Activated naive CD4-positive, alpha-beta T cell treated with anti-CD3 and anti-CD28 coated beads for 36 hours (primary cell): Measurements from ENCODE around the gene TUBAL3. TPM values are rescaled to one million over a fixed set of nuclear protein-coding genes. Genes with fewer than 3 reads are reported as not detected.
"Not testable (repeated sequence)": the region's sequence is repeated elsewhere in the genome, so short reads cannot be mapped to it uniquely, and the experiment has no call there.

Source experiments
- CTCF ChIA-PET: fragments of 350-600 bp; sonication (Branson Sonifier 250); formaldehyde crosslinking; loops from one replicate; lab custom pipeline; 2021; ENCODE audit warnings: antibody characterized with exemption; lab: Charles Lee
- DNase-seq: peaks from one replicate; pipeline ENCODE4 v3.0.0-alpha.2; 2020
- H3K27ac Mint-ChIP-seq: one replicate; pipeline ENCODE4 v1.8.0; 2021; ENCODE audit warnings: mild to moderate bottlenecking, mixed read lengths
- H3K27me3 Mint-ChIP-seq: one replicate; pipeline ENCODE4 v1.8.0; 2021; ENCODE audit warnings: low read depth, mixed read lengths
- H3K36me3 Mint-ChIP-seq: one replicate; pipeline ENCODE4 v1.8.0; 2021; ENCODE audit warnings: low read depth, mixed read lengths
- H3K4me1 Mint-ChIP-seq: one replicate; pipeline ENCODE4 v1.8.0; 2021; ENCODE audit warnings: low read depth, mixed read lengths
- H3K4me3 Mint-ChIP-seq: one replicate; pipeline ENCODE4 v1.8.0; 2021; ENCODE audit warnings: mild to moderate bottlenecking, moderate library complexity, mixed read lengths
- H3K9me3 Mint-ChIP-seq: one replicate; pipeline ENCODE4 v1.8.0; 2021; ENCODE audit warnings: mixed read lengths
- intact Hi-C: fragments of 100-400 bp; cut with micrococcal nuclease; formaldehyde crosslinking; loops from one replicate; pipeline ENCODE4 v1.15.1; 2023
- total RNA-seq, 2 experiments: library from RNA; stranded (reverse); gene quantifications; one replicate each; pipeline ENCODE4 v1.2.3, GENCODE V29; 2021

TUBAL3 gene
- total RNA-seq, 2 experiments from 2014 or later = not detected

DNA sequence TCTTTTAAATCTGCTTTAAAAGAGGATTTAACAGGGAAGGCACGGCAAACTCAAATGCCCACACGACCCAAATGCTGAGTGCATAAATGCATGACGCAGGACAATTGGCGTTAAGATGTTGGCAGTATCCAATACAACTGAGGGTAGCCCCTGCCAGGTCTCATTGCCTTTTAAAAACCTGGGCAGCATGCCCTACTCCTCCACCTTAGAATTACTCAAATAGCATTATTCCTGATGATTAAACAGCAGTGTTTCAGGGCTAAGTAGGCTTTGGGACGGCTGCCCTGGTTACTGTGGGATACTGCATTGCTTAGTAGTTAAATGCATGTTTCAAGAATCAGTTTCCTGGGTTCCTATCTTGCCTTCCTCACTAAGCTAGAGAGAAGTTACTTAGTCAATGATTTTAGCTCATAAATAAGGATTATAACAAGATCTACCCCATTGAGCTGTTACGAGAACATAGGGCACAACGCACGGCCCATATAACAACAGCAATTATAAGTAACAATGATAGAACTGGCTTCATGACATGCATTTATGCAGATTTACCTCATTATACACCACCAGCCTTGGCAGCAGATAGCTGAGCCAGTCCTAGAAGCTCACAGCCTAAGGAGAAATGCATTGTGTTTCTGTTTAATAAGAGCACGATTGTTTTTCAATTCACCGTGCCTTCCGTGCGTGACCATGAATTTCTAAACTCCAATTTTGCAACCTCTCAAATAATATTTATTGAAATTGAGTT is 7.9 kb downstream of the TUBAL3 start:
- intact Hi-C loops = no loop called here
- peaks cover 2% of the 10 kb centered on the region for H3K27me3 Mint-ChIP-seq
- no peaks in the 10 kb centered on the region for H3K36me3 Mint-ChIP-seq
- peaks cover 3% of the 10 kb centered on the region for H3K9me3 Mint-ChIP-seq
- H3K4me1 Mint-ChIP-seq = no peaks in the 10 kb centered on the region
- no peak overlapping the region for H3K27ac Mint-ChIP-seq
- DNase-seq = no peak
- CTCF ChIA-PET = interaction anchor here (0.7 to 1.3 kb wide), 2 partner anchors 13 to 37 kb away, joined by 3 to 4 read pairs; no protein-coding TSS in a partner anchor
- no peak overlapping the region for H3K4me3 Mint-ChIP-seq

DNA sequence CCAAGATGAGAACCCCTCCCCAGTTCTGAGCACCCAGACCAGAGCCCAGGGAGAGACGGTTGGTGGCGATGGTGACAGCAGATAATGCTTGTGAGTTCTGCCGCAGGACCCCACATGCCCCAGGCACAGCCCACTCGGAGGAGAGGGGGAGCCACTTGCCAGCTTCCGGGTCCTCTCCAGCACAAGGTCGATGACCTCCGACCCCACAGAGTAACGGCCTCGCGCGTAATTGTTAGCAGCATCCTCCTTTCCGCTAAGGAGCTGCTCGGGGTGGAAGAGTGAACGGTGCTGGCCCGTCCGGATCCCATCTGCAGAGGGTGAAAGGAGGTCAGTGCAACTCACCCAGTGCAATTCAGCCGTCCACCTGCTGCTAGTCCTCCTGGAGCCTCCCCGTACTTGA is 9.5 kb downstream of the TUBAL3 start:
- peaks cover 3% of the 10 kb centered on the region for H3K36me3 Mint-ChIP-seq
- intact Hi-C loops = no loop called here

DNA sequence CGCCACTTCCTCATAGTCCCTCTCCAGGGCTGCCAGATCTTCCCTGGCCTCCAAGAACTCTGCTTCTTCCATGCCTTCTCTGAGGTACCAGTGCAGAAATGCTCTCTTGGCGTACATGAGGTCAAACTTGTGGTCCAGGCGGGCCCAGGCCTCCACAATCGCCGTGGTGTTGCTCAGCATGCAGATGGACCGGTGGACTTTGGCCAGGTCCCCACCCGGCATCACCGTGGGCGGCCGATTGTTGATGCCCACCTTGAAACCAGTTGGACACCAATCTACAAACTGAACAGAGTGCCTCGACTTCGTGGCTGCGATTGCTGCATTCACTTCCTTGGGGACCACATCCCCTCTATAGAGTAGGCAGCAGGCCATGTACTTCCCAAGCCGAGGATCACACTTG is 11.1 kb downstream of the TUBAL3 start:
- no peak for DNase-seq
- intact Hi-C loops = no loop called here
- peaks cover 26% of the 10 kb centered on the region for H3K9me3 Mint-ChIP-seq
- no peaks in the 10 kb centered on the region for H3K4me1 Mint-ChIP-seq
- no peak overlapping the region for H3K4me3 Mint-ChIP-seq
- CTCF ChIA-PET = no interaction called here
- H3K27me3 Mint-ChIP-seq = peaks cover 2% of the 10 kb centered on the region
- peaks cover 3% of the 10 kb centered on the region for H3K36me3 Mint-ChIP-seq
- no peak overlapping the region for H3K27ac Mint-ChIP-seq

More for the DNA sequence above, 9.5 kb downstream of the TUBAL3 start:
- Mint-ChIP-seq H3K9me3 (peaks cover 16% of the 10 kb centered on the region), H3K27ac (no peak overlapping the region), H3K4me3 (no peak overlapping the region), H3K4me1 (no peaks in the 10 kb centered on the region), H3K27me3 (peaks cover 2% of the 10 kb centered on the region)
- no peak for DNase-seq
- CTCF ChIA-PET = no interaction called here

DNA sequence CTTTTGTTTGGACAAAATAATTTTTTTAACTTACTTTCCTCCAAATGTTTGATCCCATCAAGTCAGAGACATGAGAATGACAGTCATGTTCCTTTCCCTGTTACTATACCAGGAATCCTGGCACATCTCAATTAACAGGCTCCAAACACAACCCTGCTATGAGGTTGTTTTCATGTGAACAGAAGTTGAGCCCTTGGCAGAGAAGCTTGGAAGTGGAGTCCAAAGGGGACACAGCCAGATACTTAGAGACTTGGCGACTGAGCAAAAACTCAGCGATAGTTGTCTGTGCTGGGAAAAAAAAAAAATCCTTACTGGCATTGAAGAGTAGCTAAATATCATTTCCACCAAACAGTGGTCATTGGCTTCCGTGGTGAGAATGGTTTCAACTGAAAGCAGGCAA is 12.8 kb downstream of the TUBAL3 start:
- CTCF ChIA-PET = interaction anchor here (0.6 to 2.1 kb wide), 2 partner anchors 51 to 542 kb away, joined by 3 to 5 read pairs; no protein-coding TSS in a partner anchor
- no peak overlapping the region for H3K4me3 Mint-ChIP-seq
- intact Hi-C loops = no loop called here
- H3K27me3 Mint-ChIP-seq = peaks cover 2% of the 10 kb centered on the region
- H3K9me3 Mint-ChIP-seq = peaks cover 26% of the 10 kb centered on the region
- no peaks in the 10 kb centered on the region for H3K4me1 Mint-ChIP-seq
- H3K27ac Mint-ChIP-seq = no peak overlapping the region
- peaks cover 3% of the 10 kb centered on the region for H3K36me3 Mint-ChIP-seq
- DNase-seq = no peak

DNA sequence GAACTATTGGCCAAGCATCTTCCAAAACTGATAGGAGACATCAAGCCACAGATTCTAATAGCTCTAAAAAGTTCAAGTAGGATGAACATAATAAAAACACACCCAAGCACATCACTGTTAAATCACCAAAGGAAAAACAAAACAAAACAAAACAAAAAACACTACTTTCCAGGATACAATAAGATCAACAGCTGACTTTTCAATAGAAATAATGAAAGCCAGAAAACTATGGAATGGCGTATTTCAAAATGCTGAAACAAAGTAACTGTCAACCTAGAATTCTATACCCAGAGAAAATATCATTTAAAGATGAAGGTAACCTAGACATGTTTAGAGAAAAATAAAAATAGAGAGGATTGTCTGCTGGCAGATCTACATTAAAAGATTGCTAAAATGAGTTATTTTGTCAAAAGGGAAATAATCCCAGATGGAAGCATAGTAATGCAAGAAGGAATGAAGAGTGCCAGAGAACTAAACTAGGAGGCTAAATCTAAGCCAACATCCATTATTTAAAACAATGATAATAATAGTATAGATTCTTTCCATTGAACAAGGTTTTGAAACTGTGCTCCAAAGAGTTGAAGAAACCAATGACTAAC is 13.9 kb downstream of the TUBAL3 start:
- no peak for DNase-seq
- Mint-ChIP-seq H3K4me1 (no peaks in the 10 kb centered on the region), H3K9me3 (peaks cover 26% of the 10 kb centered on the region), H3K4me3 (no peak overlapping the region), H3K36me3 (peaks cover 3% of the 10 kb centered on the region), H3K27ac (no peak overlapping the region), H3K27me3 (no peaks in the 10 kb centered on the region)
- intact Hi-C loops = no loop called here
- CTCF ChIA-PET = interaction anchor here (1.1 to 2.1 kb wide), 2 partner anchors 232 to 541 kb away, joined by 3 to 5 read pairs; no protein-coding TSS in a partner anchor

DNA sequence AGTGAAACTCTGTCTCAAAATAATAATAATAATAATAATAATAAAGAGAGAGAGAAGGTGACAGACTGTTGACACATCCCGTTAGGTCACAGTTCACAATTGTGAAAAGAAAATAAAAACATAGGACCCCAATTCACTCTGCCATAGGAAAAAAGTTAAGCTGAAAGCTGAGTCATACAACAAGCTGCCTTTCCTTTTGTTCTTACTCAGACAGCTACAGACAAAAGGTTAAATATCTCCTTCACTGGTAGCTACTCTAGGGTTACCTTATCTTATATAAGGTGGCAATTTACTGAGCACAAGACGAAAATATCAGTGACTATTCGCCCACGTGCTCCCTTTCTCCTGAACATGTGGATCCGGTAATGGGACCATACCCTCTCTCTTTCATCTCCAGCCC is 17.5 kb downstream of the TUBAL3 start:
- H3K4me3 Mint-ChIP-seq = no peak overlapping the region
- DNase-seq = no peak
- CTCF ChIA-PET = no interaction called here
- no peaks in the 10 kb centered on the region for H3K27me3 Mint-ChIP-seq
- intact Hi-C loops = loop anchor here (10.0 kb wide), 2 partner anchors 172 to 372 kb away; no protein-coding TSS in a partner anchor
- peaks cover 3% of the 10 kb centered on the region for H3K36me3 Mint-ChIP-seq
- H3K4me1 Mint-ChIP-seq = no peaks in the 10 kb centered on the region
- H3K9me3 Mint-ChIP-seq = peaks cover 26% of the 10 kb centered on the region
- H3K27ac Mint-ChIP-seq = no peak overlapping the region

DNA sequence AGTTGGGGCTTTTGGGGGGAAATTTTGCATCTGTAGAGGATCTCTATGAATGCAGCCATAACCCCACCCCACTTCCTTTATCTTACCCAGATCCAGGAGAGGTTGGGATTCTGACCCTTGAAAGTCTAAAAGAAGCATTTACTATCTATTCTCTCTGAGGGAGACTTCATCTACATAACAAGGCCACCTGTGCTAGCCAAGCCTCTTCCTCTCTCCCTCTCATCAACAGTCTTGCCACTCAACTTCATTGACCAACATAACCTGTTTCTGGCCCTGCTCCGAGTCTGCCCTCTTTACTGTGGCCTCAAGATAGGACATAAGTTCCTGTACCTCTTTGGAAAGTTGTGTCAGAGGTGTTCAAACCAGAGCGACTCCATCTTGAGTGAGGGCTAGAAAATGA is 19.4 kb downstream of the TUBAL3 start:
- Mint-ChIP-seq H3K27me3 (no peaks in the 10 kb centered on the region), H3K9me3 (peaks cover 10% of the 10 kb centered on the region), H3K4me3 (no peak overlapping the region), H3K4me1 (no peaks in the 10 kb centered on the region), H3K27ac (no peak overlapping the region), H3K36me3 (no peaks in the 10 kb centered on the region)
- CTCF ChIA-PET = interaction anchor here (2.2 kb wide), 1 partner anchor 536 kb away, joined by 17 read pairs; no protein-coding TSS in a partner anchor
- DNase-seq = no peak
- intact Hi-C loops = loop anchor here (10.0 kb wide), 2 partner anchors 170 to 370 kb away; no protein-coding TSS in a partner anchor

DNA sequence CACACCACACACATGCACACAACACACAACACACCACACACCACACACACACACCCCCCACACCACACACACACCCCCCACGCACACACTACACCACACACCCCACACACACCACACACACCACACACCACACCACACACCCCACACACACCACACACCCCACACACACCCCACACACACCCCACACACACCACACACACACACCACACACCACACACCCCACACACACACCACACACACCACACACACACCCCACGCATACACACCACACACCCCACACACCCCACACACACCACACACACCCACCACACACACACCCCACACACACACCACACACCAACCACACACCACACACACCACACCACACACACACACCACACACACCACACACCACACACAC is 23.4 kb downstream of the TUBAL3 start:
- Mint-ChIP-seq H3K27me3 (no peaks in the 10 kb centered on the region), H3K4me1 (no peaks in the 10 kb centered on the region), H3K36me3 (no peaks in the 10 kb centered on the region), H3K27ac (no peak overlapping the region), H3K4me3 (no peak overlapping the region), H3K9me3 (peaks cover 5% of the 10 kb centered on the region)
- CTCF ChIA-PET = interaction anchor here (1.0 kb wide), 1 partner anchor 531 kb away, joined by 5 read pairs; no protein-coding TSS in a partner anchor
- DNase-seq = no peak
- intact Hi-C loops = loop anchor here (5.0 to 10.0 kb wide), 3 partner anchors 166 to 366 kb away; partner anchors contain the start of gene AKR1C3

DNA sequence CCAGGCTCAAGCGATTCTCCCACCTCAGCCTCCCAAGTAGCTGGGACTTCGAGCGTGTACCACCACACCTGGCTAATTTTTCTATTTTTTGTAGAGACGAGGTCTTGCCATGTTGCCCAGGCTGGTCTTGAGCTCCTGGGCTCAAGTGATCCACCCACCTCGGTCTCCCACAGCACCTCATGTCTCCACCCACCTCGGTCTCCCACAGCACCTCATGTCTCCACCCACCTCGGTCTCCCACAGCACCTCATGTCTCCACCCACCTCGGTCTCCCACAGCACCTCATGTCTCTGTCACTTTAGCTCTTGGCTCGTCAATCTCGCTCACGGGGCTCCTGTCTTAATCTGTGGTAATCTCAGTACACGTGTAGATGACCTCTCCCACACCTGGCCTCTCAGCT is 24.2 kb downstream of the TUBAL3 start:
- intact Hi-C loops = loop anchor here (5.0 to 10.0 kb wide), 3 partner anchors 166 to 366 kb away; partner anchors contain the start of gene AKR1C3
- H3K4me1 Mint-ChIP-seq = not testable (repeated sequence)

DNA sequence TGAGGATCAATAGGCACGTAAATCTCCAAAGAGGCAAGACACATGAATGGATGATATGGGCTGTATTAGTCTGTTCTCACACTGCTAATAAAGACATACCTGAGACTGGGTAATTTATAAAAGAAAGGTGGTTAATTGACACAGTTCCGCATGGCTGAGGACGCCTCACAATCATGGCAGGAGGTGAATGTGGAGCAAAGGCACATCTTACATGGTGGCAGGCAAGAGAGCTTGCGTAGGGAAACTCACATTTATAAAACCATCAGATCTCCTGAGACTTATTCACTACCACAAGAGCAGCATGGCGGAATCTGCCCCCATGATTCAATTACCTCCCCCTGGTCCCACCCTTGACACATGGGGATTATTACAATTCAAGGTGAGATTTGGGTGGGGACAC is 25.4 kb downstream of the TUBAL3 start:
- CTCF ChIA-PET = interaction anchor here (1.2 to 1.3 kb wide), 2 partner anchors 530 to 565 kb away, joined by 3 to 4 read pairs; no protein-coding TSS in a partner anchor
- H3K36me3 Mint-ChIP-seq, H3K4me1 Mint-ChIP-seq, DNase-seq, H3K9me3 Mint-ChIP-seq, H3K27me3 Mint-ChIP-seq, intact Hi-C loops, H3K4me3 Mint-ChIP-seq, H3K27ac Mint-ChIP-seq: not testable (repeated sequence)

More for the DNA sequence above, 24.2 kb downstream of the TUBAL3 start:
- H3K9me3 Mint-ChIP-seq, DNase-seq, H3K4me3 Mint-ChIP-seq, H3K27me3 Mint-ChIP-seq, H3K36me3 Mint-ChIP-seq, H3K27ac Mint-ChIP-seq: not testable (repeated sequence)
- CTCF ChIA-PET = interaction anchor here (0.6 to 1.2 kb wide), 3 partner anchors 531 to 698 kb away, joined by 3 to 5 read pairs (median 3); no protein-coding TSS in a partner anchor

DNA sequence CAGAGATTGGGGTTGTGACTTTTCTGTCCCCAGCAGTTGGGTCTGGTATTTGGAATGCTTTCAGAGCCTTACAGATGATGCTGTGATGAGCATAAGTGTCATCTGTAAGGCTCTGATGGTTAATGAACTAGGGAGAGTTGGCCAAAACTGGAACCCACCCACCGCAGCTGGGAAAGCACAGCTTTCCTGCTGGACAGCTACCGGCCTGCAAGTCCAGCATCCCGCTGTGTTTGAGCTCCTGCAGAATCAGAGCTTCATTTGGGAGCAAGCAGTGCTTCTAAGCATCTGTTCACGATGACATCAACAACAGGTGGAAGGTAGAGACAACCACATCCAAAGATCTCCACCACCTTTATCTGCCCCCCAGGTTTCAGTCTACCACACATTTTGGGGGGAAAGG is 28.2 kb downstream of the TUBAL3 start:
- CTCF ChIA-PET = interaction anchor here (1.6 kb wide), 1 partner anchor 95 kb away, joined by 4 read pairs; no protein-coding TSS in a partner anchor
- Mint-ChIP-seq H3K27ac (no peak overlapping the region), H3K9me3 (peaks cover 5% of the 10 kb centered on the region), H3K4me3 (no peak overlapping the region), H3K4me1 (no peaks in the 10 kb centered on the region), H3K36me3 (no peaks in the 10 kb centered on the region), H3K27me3 (peaks cover 3% of the 10 kb centered on the region)
- intact Hi-C loops = no loop called here
- no peak for DNase-seq

DNA sequence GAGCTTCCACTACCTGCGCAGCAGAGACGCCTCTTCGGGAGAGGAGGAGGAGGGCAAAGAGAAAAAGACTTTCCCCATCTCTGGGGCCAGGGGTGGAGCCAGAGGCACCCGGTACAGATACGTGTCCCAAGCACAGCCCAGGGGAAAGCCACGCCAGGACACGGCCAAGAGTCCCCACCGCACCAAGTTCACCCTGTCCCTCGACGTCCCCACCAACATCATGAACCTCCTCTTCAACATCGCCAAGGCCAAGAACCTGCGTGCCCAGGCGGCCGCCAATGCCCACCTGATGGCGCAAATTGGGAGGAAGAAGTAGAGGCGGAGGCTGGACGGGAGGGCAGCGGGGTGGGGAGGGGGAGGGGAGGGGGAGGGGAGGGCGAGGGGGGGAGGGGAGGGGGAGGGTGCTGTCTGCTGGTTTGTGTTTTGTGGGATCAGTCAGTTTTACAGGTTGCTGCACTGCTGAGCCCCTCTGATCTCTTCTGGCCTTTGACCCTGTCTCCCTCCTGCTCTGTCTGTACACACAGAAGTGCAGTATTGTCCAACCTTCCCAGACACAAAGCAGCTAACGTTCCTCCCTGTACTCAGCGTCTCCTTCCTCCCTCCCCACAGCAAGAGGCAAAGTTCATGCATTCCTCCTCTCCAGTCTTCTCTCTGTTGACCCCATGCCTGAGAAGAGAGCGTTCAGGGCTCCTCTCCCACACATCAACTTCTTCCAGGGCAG is 30.6 kb downstream of the TUBAL3 start:
- CTCF ChIA-PET = no interaction called here
- Mint-ChIP-seq H3K4me3 (no peak overlapping the region), H3K4me1 (no peaks in the 10 kb centered on the region), H3K27me3 (peaks cover 3% of the 10 kb centered on the region), H3K9me3 (peaks cover 9% of the 10 kb centered on the region), H3K36me3 (no peaks in the 10 kb centered on the region), H3K27ac (no peak overlapping the region)
- no peak for DNase-seq
- intact Hi-C loops = no loop called here
